GM18909 (cell line): Measurements from ENCODE around the gene GIGYF2.

ENCODE experiments used
- ATAC-seq: cut with Tn5 transposase; IDR thresholded peaks from one replicate; pipeline ENCODE4 v1.9.1; 2021; ENCODE audit warnings: mild to moderate bottlenecking; ENCODE audit not compliant: unreplicated experiment, poor library complexity

GIGYF2 gene

DNA sequence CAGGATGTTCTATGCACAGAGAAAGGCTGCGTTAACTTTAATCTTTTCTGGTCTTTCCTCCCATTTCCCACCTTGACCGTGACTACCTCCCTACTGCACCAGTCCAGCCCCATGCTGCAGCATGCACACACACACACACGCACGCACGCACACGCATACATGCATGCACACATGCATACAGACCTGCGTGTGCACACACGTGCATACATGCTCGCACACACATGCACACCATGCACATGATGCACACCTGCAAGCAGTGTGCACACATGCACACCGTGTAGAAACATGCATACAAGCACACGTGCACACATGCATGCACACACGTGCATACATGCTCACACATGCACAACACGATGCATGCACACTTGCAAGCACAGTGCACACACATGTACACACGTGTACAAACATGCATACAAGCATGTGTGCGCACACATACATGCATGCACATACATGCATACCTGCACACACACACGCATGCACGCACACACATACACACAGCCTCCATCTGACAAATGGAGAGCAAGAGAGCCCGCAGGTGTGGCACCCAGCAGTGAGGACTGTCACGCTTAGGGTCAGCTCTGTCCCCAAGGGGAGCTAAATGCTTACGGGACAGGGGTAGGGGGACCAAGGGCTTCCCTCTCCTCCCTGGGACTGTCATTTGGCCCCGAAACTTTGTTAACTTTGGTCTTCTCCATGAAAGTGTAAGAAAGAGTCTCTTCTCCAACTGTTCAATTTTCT, 191.1 kb downstream of the GIGYF2 start:
- no peak for ATAC-seq

DNA sequence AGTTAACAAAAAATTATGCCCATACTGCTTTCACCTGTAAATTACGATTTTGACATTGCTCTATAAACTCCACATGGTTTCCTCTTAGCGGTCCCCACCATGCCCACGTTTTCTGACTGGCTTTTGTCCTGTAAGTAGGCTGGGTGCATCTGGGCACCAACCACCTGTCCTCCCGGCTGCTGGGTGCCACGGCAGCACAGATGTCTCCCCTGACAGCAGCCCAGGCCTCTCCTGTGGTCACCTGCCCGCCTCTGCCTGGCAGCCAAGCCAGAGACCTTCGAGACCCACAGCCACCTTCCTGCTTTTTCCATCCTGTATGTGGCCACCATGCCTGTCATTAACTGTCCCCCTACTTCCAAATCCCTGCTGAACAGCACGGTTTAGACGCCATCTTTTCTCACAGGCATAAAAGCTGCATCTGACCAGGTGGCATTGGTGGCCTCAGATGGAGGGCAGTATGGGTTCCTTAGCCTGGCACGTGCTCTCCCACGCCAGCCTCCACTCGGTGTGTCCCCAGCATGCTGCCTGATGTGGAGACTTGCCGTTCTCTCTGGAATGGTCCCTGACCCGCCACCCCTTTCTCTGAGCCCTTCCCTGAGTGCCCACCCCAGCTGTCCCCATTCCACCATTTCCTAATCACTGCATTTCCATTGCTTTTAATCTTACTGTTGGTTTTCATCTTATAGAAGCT, 191.9 kb downstream of the GIGYF2 start:
- ATAC-seq = no peak

GRCh38 chr2:232889876-232890401, 192.8 kb downstream of the GIGYF2 start:
- no peak for ATAC-seq

DNA sequence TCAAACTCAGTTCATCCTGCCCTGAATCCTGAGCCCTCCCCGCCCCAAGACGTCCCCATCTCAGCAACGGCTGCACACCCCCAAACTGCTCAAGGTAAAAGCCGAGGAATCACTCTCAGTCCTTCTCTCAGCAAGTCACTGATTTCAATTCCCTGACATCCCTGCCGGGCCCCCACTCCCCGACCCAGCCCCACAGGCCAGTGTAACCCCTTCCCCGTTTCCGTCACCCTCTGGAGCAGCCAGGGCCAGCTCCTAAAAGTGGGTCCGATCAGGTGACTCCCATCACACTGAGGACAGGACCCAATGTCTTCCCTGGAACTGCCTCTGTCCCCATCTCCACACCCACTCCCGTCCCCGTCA, 193.4 kb downstream of the GIGYF2 start:
- ATAC-seq = no peak

- ATAC-seq = no peak
Measured at GRCh38 chr2:232890896-232891601, 193.9 kb downstream of the GIGYF2 start.

- no peak for ATAC-seq
Measured at GRCh38 chr2:232891621-232892071, 194.5 kb downstream of the GIGYF2 start.

DNA sequence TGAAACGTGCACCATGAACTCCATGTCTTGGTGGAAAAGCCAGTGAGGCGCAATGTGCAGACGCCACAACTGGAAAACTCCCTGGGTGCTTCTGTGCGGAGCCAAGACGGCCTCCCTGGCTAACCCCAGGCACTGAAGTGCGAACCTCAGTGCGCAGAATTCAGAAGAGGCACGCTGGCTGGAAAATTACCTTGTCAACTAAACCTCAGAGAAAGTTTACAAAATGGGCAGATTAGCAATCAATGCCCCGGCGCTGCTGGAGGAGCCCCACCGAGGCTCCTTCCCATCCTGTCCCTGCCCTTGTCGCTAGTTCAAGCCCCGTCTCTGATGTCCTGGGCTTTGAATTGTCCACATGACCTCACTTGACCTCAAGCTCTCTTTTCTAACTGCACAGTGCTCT, 195.1 kb downstream of the GIGYF2 start:
- ATAC-seq = no peak

DNA sequence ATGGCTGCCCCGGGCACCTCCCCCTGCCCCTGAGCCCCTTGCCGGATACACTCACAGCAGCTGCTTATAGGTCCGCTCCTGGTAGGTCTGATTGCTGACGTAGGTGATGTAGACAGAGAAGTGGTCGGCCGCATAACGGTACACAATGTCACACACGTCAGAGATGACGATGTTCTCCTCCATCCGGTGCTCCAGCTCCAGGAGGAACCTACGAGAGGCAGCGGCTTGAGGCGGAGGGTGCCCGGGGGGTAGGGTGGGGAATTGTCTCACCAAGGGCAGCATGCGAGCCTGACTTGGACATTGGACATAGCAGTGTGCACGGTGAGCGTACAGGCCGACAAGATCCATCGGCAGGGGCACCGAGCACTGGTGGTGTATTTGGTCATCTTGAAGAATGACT, 195.7 kb downstream of the GIGYF2 start:
- no peak for ATAC-seq

DNA sequence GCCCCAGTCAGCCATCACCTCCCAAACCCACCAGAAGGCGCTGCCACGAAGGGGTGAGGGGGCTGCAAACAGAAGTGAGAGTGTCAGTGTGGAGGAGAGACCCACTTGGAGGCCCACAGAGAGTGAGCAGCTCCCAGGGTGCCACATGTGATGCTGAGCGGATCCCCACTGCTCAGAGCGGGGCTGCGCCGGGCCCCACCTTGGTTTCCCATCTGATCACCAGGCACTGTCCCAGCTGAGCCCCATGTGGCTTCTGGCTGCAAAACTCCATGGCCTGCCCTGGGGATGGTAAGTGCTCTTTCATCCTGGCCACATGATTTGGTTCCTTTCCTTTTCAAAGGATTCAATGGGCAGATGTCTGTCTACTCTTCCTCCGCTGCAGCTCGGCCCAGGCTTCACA, 196.7 kb downstream of the GIGYF2 start:
- ATAC-seq = no peak

- no peak for ATAC-seq
Measured at GRCh38 chr2:232894251-232894650, 197.1 kb downstream of the GIGYF2 start.

DNA sequence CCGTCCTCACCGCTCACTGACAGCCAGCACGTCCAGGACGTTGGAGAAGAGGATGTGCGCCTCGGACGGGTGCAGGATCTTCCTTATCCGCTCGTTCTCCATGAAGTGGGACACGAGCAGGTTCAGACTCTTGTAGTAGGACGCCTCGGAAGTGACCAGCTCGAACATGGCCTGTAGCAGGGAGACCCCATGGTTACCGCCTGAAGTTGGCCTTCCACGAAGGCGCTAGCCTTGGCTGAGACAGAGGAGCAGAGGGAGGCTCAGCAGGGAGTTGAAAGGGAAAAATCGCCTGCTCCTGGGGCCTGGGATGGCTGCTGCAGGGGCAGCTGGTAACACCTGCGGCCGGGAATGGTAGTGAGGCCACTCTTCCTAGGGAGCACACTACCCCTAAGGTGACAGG, 197.6 kb downstream of the GIGYF2 start:
- no peak for ATAC-seq

DNA sequence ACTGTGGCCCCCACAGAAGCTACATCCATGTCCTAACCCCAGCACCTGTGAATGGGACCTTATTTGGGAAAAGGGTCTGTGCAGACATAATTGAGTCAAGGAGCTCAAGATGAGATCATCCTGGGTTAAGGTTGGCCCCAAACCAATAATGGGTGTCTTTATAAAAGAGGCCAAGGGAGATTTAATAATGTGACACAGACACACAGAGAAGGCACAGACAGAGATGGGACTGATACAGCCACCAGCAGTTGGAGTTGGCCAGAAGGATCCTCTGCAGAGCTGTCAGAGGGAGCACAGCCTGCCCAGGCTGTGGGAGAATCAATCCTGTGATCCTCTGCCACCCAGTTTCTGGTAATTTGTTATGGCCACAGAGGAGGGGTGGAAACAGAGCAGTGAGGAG, 199.0 kb downstream of the GIGYF2 start:
- no peak for ATAC-seq

DNA sequence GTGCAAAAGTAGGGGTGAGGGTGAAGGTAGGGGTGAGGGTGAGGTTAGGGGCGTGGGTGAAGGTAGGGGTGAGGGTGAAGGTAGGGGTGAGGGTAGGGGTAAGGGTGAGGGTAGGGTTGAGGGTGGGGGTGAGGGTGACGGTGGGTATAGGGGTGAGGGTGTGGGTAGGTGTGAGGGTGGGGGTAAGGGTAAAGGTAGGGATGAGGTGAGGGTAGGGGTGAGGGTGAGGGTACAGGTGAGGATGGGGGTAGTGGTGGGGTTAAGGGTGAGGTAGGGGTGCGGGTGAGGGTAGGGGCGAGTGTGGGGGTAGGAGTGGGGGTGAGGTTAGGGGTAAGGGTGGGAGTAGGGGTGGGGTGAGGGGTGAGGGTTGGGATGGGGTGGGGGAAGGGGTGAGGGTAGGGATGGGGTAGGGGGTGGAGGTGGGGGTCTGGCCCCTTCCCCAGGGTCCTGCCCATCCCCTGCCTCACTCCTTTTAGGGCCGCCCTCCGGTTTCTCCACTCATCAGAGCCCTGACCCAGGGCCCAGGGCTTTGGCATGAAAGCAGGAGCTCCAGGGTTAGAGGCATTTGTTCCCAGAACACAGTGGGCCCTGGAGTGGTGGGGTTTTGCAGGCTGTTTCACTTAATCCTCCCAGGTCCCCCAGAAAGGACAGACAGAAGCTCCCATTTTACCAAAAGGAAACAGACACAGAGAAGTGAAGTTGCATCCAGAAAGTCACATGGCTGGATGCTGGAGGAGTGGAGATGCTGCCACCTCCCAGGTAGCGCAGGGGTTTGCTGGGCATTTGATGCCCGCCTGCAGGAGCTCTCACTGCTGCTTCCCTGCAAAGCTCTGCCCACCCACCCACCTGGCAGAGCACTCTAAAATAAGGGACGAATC, 199.8 kb downstream of the GIGYF2 start:
- ATAC-seq = no peak

GRCh38 chr2:232897598-232898408, 200.7 kb downstream of the GIGYF2 start:
- no peak for ATAC-seq

- ATAC-seq = no peak
Measured at GRCh38 chr2:232898592-232899543, 201.7 kb downstream of the GIGYF2 start.

GRCh38 chr2:232900811-232901735, 203.9 kb downstream of the GIGYF2 start:
- ATAC-seq = no peak
